PC-9 (cell line): Measurements from ENCODE around the gene MAST4.

Experiments
- CTCF ChIP-seq: fragments of 200-600 bp; sonication (generic); conservative IDR thresholded peaks from 2 replicates; pipeline ENCODE4 v1.6.1; 2017; ENCODE audit warnings: mixed run types, antibody characterized with exemption, mild to moderate bottlenecking, moderate library complexity
- EZH2 ChIP-seq: fragments of 200-600 bp; sonication (generic); IDR thresholded peaks from 2 replicates; pipeline ENCODE4 v1.8.0; 2017; ENCODE audit warnings: antibody characterized with exemption, low read depth

GRCh38 chr5:66554884-66555283 lies 41.3 kb upstream of the MAST4 start:
- TF ChIP-seq CTCF = no peak
- no peak for TF ChIP-seq EZH2
